ENCODE results near the gene KIF17.

Gene KIF17

DNA sequence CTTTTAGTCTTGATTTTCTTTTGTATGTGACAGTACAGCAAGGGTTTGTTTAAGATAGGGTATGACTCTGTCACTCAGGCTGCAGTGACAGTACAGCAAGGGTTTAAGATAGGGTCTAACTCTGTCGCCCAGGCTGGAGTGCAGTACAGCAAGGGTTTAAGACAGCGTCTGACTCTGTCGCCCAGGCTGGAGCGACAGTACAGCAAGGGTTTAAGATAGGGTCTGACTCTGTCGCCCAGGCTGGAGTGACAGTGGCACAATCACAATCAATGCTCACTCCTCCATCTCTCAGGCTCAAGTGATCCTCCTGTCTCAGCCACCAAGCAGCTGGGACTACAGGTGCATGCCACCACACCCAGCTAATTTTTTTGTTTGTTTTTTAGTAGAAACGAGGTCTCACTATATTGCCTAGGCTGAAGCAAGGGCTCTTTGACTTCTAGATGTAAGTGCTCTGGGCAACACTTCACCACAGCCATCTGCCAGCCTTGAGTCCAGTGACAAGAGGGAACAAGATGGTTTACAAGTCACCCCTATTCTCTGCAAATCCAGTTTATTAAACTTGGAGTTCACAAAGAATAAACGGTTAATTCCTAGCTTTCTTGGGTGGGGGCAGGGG is 15.7 kb upstream of the KIF17 start:
- peaks cover 16 to 29% of the 10 kb centered on the region in 2 donors for H3K27me3 ChIP-seq (ENCODE audit: control insufficient read depth in 1 of 2, insufficient read depth in 2 of 2, low read length in 2 of 2)
- peaks cover 8% of the 10 kb centered on the region in 2 donors for H3K36me3 ChIP-seq (ENCODE audit: control insufficient read depth in 2 of 2, insufficient read depth in 2 of 2, low read length in 2 of 2)
- peaks cover 29% of the 10 kb centered on the region for H3K4me1 ChIP-seq (ENCODE audit: control insufficient read depth, insufficient read depth, low read length)
- H3K27ac ChIP-seq (ENCODE audit: low read length) = no peak overlapping the region
- peak overlapping the region; percentile 60 to 65 for H3K9ac ChIP-seq (ENCODE audit: low read length in 2 of 2)
- peak overlapping the region; percentile 84 to 93 for H3K4me3 ChIP-seq (ENCODE audit: low read length in 2 of 2)
- no peaks in the 10 kb centered on the region for H3K9me3 ChIP-seq (ENCODE audit: control insufficient read depth in 2 of 2, low read length in 2 of 2)

DNA sequence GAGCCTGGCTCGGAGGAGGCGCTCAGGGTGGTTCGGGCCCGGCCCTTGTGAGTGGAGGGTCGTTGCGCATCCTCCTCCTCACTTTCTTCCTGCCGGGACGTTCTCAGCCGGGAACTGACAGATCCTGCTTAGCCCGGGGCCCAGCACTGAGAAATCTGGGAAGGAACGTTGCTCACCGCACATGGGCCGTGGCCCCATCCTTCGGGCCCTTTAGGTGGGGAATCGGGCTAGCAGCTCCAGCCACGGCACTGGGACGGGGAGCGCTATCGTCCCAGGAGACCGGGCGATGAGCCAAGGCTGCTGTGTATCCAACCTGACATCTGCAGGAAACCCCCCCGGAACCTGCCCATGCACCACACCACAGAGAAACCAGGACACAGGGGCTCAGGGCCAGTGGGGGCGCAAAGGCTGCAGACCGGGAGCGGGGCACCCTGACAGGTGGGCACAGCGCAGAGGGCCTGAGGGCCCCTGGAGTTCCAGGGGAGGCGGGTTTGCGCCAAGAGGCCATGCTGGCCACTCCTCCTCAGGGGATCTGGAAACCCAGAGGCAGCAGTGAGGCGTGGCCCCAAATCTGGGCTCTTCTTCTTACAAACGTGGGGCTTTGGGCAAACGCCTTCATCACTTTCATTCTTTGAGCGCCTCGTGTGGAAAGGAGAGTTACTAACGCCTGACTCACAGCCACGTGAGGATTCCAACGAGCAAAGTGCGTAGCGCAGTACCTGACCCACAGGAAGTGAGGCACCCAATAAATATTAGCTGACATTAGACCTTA is 15.0 kb upstream of the KIF17 start, which contains the start of gene SH2D5:
Gene SH2D5 (minus strand): TSS at position 116 of the 772 bp plus-strand sequence. CDS start 4,659 bp downstream, outside the sequence.
- peaks cover 20 to 29% of the 10 kb centered on the region in 2 donors for H3K27me3 ChIP-seq (ENCODE audit: control insufficient read depth in 1 of 2, insufficient read depth in 2 of 2, low read length in 2 of 2)
- peaks cover 6 to 8% of the 10 kb centered on the region in 2 donors for H3K36me3 ChIP-seq (ENCODE audit: control insufficient read depth in 2 of 2, insufficient read depth in 2 of 2, low read length in 2 of 2)
- no peak within 1 kb of the TSS for H3K27ac ChIP-seq (ENCODE audit: low read length)
- H3K9me3 ChIP-seq (ENCODE audit: control insufficient read depth in 2 of 2, low read length in 2 of 2) = no peaks in the 10 kb centered on the region
- H3K9ac ChIP-seq (ENCODE audit: low read length in 2 of 2) = peak within 1 kb of the TSS; percentile 60 to 65
- H3K4me3 ChIP-seq (ENCODE audit: low read length in 2 of 2) = peak within 1 kb of the TSS; percentile 84 to 93
- peaks cover 29% of the 10 kb centered on the region for H3K4me1 ChIP-seq (ENCODE audit: control insufficient read depth, insufficient read depth, low read length)

DNA sequence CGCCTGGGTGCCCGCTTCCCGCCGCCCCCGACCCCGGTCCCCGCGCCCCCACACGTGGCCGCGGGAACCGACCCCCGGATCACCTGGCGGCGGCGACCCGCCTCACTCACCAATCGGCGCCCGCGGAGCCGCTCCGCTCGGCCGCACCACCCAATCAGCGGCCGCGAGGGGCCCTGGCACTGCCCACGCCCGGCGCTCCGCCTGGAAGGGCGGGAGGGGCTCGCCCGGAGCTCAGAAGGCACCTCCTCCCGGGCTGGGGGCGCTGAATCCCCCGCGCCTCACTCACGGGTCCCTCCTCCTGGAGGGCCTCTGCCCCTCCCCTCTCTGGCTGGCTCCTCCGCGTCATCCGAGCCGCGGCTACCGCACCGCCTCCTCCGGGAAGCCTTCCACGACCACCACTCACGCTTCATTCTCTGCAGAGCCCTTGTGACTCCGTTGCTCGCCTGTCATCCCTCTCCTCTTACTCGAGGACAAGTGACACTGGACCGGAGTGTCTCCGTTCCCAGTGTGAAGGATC is 14.3 kb upstream of the KIF17 start:
- Histone ChIP-seq H3K27me3 (ENCODE audit: control insufficient read depth in 1 of 2, insufficient read depth in 2 of 2, low read length in 2 of 2) (peaks cover 23 to 29% of the 10 kb centered on the region in 2 donors), H3K4me3 (ENCODE audit: low read length in 2 of 2) (peak overlapping the region; percentile 84 to 93), H3K4me1 (ENCODE audit: control insufficient read depth, insufficient read depth, low read length) (peaks cover 29% of the 10 kb centered on the region), H3K9me3 (ENCODE audit: control insufficient read depth in 2 of 2, low read length in 2 of 2) (no peaks in the 10 kb centered on the region), H3K9ac (ENCODE audit: low read length in 2 of 2) (peak overlapping the region; percentile 36 to 65), H3K27ac (ENCODE audit: low read length) (no peak overlapping the region), H3K36me3 (ENCODE audit: control insufficient read depth in 2 of 2, insufficient read depth in 2 of 2, low read length in 2 of 2) (peaks cover 2% of the 10 kb centered on the region in 2 donors)

DNA sequence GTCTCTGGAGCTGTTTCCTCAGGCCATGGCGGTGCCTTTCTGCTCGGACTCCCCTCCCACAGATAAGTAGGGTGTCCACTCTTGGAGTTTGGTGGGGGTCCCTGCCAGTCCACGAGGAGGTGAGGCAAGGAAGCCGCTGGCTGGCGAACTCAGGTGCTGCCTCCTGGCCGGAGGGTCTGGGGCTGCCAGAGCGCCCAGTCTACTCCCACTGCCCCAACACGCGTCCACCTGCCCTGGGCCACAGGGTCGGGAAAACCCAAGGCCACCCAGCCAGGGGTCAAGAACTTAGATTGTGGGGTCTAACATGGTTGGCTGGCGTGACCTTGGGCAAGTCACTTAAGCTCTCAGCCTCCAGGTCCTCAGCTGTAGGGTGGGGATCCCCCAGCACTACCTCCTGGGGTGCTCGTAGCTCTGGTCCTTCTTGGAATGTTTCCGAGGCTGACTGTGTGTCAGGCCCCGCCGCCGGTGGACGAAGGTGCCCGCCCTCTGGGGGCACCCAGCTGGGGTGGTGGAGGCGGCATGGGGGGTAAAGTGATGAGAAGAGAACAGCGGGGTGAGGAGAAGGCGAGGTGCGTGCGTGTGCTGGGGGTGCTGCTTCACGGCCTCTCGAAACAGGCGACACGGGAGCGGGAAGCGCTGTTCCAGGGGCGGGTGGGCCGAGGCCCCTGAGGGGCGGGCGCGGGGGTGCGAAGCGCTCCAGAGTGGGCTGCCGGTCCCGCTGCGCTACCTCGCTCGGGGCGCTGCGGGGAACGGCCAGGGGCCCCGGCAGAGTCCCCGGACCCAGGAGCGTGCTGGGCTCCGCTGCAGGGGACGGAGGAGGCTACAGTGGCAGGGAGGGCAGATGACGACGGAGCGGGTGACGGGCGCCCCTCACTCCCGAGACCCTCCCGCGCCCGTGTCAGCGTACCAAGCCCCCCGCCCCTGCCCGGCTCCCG is 13.5 kb upstream of the KIF17 start:
- H3K4me1 ChIP-seq (ENCODE audit: control insufficient read depth, insufficient read depth, low read length) = peaks cover 29% of the 10 kb centered on the region
- H3K27me3 ChIP-seq (ENCODE audit: control insufficient read depth in 1 of 2, insufficient read depth in 2 of 2, low read length in 2 of 2) = peaks cover 23 to 29% of the 10 kb centered on the region in 2 donors
- no peaks in the 10 kb centered on the region for H3K9me3 ChIP-seq (ENCODE audit: control insufficient read depth in 2 of 2, low read length in 2 of 2)
- peak overlapping the region; percentile 25 to 84 for H3K4me3 ChIP-seq (ENCODE audit: low read length in 2 of 2)
- no peaks in the 10 kb centered on the region for H3K36me3 ChIP-seq (ENCODE audit: control insufficient read depth in 2 of 2, insufficient read depth in 2 of 2, low read length in 2 of 2)
- peak overlapping the region in 1 of 2 donors; percentile 33 for H3K9ac ChIP-seq (ENCODE audit: low read length in 2 of 2)
- no peak overlapping the region for H3K27ac ChIP-seq (ENCODE audit: low read length)

DNA sequence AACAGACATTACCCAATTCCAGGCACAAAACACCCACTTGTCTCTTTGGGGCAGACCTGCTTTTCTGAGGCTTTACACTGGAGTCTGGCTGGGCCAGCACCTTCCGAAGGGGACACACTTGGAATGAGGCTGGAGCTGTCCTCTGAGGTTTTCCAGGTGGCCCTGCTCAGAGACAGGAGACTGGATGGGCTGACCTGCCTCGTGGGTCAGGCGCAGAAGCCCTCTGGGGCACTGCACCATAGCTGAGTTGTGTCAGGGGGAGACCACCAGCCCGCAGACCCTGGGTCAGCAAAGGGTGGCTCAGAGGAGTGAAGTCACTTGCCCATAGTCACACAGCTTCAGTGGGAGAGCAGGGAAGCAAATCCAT is 12.9 kb upstream of the KIF17 start:
- peaks cover 29% of the 10 kb centered on the region for H3K4me1 ChIP-seq (ENCODE audit: control insufficient read depth, insufficient read depth, low read length)
- no peak overlapping the region for H3K4me3 ChIP-seq (ENCODE audit: low read length in 2 of 2)
- H3K27ac ChIP-seq (ENCODE audit: low read length) = no peak overlapping the region
- peaks cover 23 to 29% of the 10 kb centered on the region in 2 donors for H3K27me3 ChIP-seq (ENCODE audit: control insufficient read depth in 1 of 2, insufficient read depth in 2 of 2, low read length in 2 of 2)
- H3K36me3 ChIP-seq (ENCODE audit: control insufficient read depth in 2 of 2, insufficient read depth in 2 of 2, low read length in 2 of 2) = no peaks in the 10 kb centered on the region
- H3K9me3 ChIP-seq (ENCODE audit: control insufficient read depth in 2 of 2, low read length in 2 of 2) = no peaks in the 10 kb centered on the region
- H3K9ac ChIP-seq (ENCODE audit: low read length in 2 of 2) = no peak overlapping the region

DNA sequence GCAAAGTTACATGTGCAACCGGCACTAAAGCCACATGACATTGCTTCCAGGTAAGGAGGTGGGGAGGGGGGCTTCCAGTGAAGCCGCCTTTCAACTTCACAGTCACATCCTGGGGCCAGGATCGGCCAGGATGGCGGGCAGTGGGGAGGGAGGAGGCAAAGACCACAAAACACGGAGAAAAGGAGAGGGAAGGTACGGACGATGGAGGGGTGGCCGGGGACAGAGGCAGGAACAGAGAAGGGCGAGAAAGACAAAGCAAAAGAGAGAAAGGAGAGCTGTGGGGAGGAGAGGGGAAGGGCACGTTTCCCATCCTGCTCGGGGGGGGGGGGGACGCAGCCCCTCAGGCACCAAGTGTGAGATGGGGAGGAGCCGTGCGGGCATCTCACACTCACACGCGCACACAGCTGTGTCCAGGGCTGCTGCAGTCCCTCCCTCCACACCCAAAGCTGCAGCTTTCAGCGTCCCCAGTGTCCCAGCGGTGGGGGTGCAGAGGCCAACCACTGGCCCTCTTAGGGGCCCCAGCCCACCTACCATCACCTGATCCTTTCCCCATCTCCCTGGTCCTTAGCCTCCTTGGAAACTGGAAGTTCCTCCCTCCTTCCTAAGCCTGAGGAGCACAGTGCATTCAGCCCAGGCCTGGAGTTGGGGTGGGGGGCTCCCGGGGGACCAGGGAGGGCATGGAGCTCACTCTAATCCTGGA is 12.3 kb upstream of the KIF17 start:
- no peak overlapping the region for H3K27ac ChIP-seq (ENCODE audit: low read length)
- H3K27me3 ChIP-seq (ENCODE audit: control insufficient read depth in 1 of 2, insufficient read depth in 2 of 2, low read length in 2 of 2) = peaks cover 23 to 29% of the 10 kb centered on the region in 2 donors
- H3K4me3 ChIP-seq (ENCODE audit: low read length in 2 of 2) = no peak overlapping the region
- H3K9ac ChIP-seq (ENCODE audit: low read length in 2 of 2) = no peak overlapping the region
- no peaks in the 10 kb centered on the region for H3K36me3 ChIP-seq (ENCODE audit: control insufficient read depth in 2 of 2, insufficient read depth in 2 of 2, low read length in 2 of 2)
- H3K4me1 ChIP-seq (ENCODE audit: control insufficient read depth, insufficient read depth, low read length) = peaks cover 29% of the 10 kb centered on the region
- H3K9me3 ChIP-seq (ENCODE audit: control insufficient read depth in 2 of 2, low read length in 2 of 2) = no peaks in the 10 kb centered on the region

DNA sequence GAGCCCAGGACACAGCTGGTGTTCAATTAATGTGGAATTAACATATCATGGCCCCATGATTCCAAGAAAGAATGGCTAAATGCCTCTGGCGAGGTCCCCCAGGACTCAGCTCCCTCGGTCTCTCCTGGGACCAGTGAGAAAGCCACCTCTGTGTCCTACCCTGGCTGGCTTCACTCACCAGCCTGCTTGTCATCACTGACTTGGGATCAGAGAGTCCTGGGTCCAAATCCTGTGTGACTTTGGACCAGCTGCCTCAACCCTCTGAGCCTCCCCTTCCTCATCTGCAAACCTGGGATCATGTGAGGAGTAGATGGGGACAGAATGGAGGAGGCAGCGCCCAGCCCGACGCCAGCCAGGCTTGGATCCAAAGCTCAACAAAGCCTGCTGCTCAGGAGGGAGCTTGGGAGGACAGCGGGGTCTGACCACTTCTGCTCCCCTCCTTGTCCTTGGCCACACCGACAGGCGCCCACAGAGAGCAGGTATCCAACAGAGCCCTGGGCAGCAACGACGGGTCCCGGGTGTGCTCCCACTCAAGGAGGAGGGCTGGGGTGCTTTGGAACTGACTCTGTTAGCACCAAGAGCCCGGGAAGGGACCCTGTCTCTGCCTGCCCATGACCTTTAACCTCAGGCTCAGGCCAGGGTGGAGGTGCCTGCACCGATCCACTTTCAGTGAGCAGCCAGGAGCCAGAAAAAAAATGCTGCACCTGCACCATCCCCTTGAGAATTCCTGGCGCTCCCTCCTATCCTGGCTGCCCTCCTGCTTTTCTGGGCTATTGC is 11.5 kb upstream of the KIF17 start:
- Histone ChIP-seq H3K4me1 (ENCODE audit: control insufficient read depth, insufficient read depth, low read length) (peaks cover 29% of the 10 kb centered on the region), H3K9me3 (ENCODE audit: control insufficient read depth in 2 of 2, low read length in 2 of 2) (no peaks in the 10 kb centered on the region), H3K9ac (ENCODE audit: low read length in 2 of 2) (no peak overlapping the region), H3K27ac (ENCODE audit: low read length) (no peak overlapping the region), H3K27me3 (ENCODE audit: control insufficient read depth in 1 of 2, insufficient read depth in 2 of 2, low read length in 2 of 2) (peaks cover 23 to 29% of the 10 kb centered on the region in 2 donors), H3K4me3 (ENCODE audit: low read length in 2 of 2) (no peak overlapping the region), H3K36me3 (ENCODE audit: control insufficient read depth in 2 of 2, insufficient read depth in 2 of 2, low read length in 2 of 2) (no peaks in the 10 kb centered on the region)

DNA sequence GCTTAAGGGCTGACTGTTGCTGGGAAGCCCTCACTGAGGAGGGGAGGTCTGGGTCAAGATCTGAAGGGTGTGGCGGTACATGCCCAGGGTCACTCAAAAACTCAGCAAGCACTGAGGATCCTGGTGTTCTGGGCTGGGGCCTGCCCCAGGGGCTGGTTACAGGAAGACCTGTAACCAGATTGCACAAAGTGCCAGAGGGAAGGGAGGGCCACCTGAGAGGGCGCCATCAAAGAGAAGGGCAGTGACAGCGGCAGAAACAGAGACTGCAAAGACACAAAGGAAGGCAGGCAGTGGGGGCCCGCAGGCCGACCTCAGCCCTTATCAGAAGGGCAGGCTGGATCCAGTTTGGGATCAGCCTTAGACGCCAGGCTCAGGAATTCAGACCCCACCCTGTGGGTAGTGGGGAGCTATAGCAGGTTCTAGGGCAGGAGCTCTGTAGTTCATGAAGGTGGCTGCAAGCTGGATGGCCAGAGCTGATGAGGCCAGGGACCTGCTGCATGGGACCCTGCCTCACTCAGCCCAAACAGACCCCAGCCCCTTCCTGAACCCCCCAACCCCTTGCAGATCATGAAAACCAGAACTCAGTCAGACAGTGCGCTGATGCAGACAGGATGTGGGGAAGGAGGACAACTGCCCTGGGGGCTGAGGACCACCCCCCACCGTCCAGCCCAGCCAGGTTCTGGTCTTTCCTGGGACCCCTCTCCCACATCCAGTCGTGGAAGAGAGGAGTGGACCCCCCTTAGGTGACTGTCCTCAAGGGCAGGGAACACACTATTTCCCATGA is 10.8 kb upstream of the KIF17 start:
- peaks cover 28% of the 10 kb centered on the region for H3K4me1 ChIP-seq (ENCODE audit: control insufficient read depth, insufficient read depth, low read length)
- H3K27ac ChIP-seq (ENCODE audit: low read length) = no peak overlapping the region
- no peak overlapping the region for H3K9ac ChIP-seq (ENCODE audit: low read length in 2 of 2)
- no peak overlapping the region for H3K4me3 ChIP-seq (ENCODE audit: low read length in 2 of 2)
- no peaks in the 10 kb centered on the region for H3K36me3 ChIP-seq (ENCODE audit: control insufficient read depth in 2 of 2, insufficient read depth in 2 of 2, low read length in 2 of 2)
- H3K27me3 ChIP-seq (ENCODE audit: control insufficient read depth in 1 of 2, insufficient read depth in 2 of 2, low read length in 2 of 2) = peaks cover 23 to 29% of the 10 kb centered on the region in 2 donors
- H3K9me3 ChIP-seq (ENCODE audit: control insufficient read depth in 2 of 2, low read length in 2 of 2) = no peaks in the 10 kb centered on the region

DNA sequence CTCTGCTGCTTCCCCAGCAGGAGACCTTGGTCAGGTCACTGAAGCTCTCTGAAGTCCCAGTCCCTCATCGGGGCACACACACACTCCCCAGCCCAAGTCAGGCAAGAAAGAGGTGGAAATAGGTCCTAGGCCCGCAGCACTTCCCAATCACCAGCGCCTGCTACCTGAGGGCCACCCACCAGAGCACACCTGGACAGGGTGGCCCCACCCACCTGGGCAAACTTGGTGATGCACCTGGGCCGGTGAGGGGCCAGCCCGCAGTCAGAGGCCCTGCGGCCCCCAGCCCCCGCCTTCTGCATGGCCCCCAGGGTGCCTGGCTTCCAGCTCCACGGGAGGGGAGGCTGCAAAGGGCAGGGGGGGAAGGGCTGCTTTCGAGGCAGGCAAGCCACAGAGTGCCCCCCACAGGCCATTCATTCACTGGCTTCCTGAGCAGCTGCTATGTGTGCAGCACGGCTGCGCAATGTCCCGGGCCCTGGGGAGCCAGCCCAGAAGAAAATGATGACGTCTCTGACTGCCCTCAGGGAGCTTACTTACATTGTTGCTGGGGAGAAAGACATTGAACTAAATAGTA is 10.0 kb upstream of the KIF17 start:
- Histone ChIP-seq H3K27me3 (ENCODE audit: control insufficient read depth in 1 of 2, insufficient read depth in 2 of 2, low read length in 2 of 2) (peaks cover 21 to 29% of the 10 kb centered on the region in 2 donors), H3K36me3 (ENCODE audit: control insufficient read depth in 2 of 2, insufficient read depth in 2 of 2, low read length in 2 of 2) (no peaks in the 10 kb centered on the region), H3K9me3 (ENCODE audit: control insufficient read depth in 2 of 2, low read length in 2 of 2) (no peaks in the 10 kb centered on the region), H3K4me1 (ENCODE audit: control insufficient read depth, insufficient read depth, low read length) (peaks cover 21% of the 10 kb centered on the region), H3K9ac (ENCODE audit: low read length in 2 of 2) (no peak overlapping the region), H3K4me3 (ENCODE audit: low read length in 2 of 2) (no peak overlapping the region), H3K27ac (ENCODE audit: low read length) (no peak overlapping the region)
